NOMO-1 treated with DMSO at 0.1 percent for 48 hours (cell line): ENCODE results near the gene CHRDL1.
"Not testable (repeated sequence)": the region's sequence is repeated elsewhere in the genome, so short reads cannot be mapped to it uniquely, and the experiment has no call there.

Source experiments
- DNase-seq: peaks from one replicate; lab custom pipeline; 2025; ENCODE audit not compliant: unreplicated experiment; lab: John Stamatoyannopoulos, UW

CHRDL1 gene

DNA sequence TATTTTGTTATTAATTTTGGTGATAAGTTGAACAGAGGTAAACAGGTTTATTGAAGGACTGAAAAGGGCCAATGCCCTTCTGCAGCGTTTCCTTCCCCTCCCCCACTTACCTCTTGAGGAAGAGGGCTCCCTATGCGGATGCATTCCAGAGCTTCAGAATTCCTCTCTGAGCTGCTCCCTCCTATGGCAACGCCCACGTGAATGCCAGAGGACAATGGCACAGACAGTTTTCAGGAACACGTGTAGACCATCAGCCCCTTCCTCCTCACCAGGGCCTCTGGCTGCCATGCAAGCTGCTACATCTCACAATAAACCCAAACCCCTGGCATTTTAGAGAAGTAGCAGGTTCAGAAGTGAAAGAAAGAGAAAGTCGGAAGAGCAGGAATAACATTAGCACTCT is 127.9 kb downstream of the CHRDL1 start:
- DNase-seq: no peak

DNA sequence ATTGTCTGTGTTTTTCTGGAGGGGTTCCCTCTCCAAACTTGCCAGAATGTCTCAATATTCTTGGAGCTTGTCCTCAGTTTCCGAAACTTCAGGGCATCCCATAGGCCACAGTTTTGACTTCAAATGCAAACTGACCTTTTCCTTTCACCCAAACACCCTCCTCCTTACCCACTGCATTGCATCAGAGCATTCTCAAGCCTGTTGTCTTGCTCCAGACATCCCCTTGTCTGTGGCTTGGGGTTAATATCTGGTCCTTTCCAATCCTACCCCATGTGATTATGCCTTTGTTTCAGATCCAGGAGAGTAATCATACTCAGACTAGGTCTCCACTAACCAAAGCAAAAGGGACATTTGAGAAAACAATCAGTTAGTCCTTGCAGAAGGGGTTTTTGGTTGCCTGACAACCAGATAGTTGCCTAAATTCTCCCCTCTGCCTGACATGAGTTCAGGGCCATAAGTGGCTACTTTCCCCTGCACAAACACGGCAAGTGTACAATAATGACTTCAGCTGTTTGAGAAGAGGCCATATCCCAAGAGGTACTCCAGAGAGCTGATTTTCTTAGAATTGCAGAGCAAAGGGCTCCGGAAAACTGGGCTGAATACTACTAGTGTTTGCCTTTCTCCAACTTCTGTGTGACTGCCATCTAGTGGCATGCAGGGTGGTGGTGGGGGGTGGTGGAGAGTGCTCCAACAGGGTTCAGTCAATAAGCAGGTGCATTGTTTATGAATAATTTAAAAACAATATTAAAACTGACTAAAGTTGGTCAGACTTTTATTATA is 130.2 kb downstream of the CHRDL1 start:
- DNase-seq: peak; percentile 10

DNA sequence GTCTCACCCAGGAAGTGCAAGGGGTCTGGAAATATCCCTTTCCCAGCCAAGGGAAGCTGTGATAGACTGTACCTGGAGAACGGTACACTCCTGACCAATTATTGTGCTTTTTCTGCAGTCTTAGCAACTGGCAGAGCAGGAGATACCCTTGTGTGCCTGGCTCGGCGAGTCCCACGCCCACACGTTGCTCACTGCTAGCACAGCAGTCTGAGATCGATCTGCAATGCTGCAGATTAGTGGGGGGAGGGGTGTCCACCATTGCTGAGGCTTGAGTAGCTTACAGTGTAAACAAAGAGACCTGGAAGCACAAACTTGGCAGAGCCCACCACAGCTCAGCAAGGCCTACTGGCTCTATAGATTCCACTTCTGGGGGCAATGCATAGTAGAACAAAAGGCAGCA is 138.5 kb downstream of the CHRDL1 start:
- no peak for DNase-seq

GRCh38 chrX:110654280-110654679 is 141.3 kb downstream of the CHRDL1 start:
- not testable (repeated sequence) for DNase-seq

GRCh38 chrX:110646386-110646785 is 149.2 kb downstream of the CHRDL1 start:
- DNase-seq: no peak
